AG09319 (cell line): Measurements from ENCODE around the gene CERS4.

Experiments
- DNase-seq: peaks from one replicate; pipeline ENCODE4 v3.0.0-alpha.2; 2010; ENCODE audit warnings: low read depth; ENCODE audit errors: extremely low read depth
- CTCF ChIP-seq: IDR thresholded peaks from 2 replicates; pipeline ENCODE4 v1.5.1; 2011; ENCODE audit warnings: low read depth, mild to moderate bottlenecking, inconsistent platforms, low read length, moderate library complexity

Gene CERS4, protein sequence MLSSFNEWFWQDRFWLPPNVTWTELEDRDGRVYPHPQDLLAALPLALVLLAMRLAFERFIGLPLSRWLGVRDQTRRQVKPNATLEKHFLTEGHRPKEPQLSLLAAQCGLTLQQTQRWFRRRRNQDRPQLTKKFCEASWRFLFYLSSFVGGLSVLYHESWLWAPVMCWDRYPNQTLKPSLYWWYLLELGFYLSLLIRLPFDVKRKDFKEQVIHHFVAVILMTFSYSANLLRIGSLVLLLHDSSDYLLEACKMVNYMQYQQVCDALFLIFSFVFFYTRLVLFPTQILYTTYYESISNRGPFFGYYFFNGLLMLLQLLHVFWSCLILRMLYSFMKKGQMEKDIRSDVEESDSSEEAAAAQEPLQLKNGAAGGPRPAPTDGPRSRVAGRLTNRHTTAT

GRCh38 chr19:8208922-8209461, at the start of gene CERS4:
Gene CERS4 (plus strand): TSS chr19:8209370. CDS start chr19:8251077, 41,707 bp downstream.
- no peak for DNase-seq
- TF ChIP-seq CTCF, result no peak

GRCh38 chr19:8161135-8161646, 48.0 kb upstream of the CERS4 start:
- no peak for DNase-seq
- no peak for TF ChIP-seq CTCF

DNA sequence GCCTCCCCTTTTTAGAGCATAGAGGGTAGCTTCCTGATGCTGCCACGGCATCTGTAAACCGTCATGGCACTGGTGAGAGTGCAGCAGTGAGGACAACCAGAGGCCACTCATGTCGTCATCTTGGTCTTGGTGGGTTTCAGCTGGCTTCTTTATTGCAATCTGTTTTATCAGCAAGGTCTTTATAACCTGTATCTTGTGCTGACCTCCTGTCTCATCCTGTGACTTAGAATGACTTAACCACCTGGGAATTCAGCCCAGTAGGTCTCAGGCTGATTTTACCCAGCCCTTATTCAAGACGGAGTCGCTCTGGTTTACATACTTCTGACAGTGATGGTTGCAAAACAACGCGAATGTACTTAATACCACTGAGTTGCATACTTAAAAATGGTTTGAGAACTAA, 45.4 kb upstream of the CERS4 start:
- TF ChIP-seq CTCF, result no peak
- DNase-seq, result no peak

DNA sequence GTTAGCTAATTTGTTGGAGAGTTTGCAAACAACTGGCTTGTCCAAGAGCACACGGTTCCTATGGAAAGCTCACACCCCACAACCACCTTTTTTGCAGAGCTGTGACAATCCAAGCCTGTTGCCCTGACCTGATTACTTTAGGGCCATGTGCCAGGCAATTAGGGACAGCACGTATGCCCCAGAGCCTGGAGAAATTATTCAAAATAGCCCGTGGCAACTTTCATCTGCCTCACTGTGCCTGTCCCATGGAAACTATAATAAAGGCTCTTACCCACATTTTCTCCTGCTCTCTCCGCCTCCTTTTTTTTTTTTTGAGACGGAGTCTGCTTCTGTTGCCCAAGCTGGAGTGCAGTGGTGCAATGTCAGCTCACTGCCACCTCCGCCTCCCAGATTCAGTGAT, 41.2 kb upstream of the CERS4 start:
- no peak for TF ChIP-seq CTCF
- no peak for DNase-seq

- no peak for DNase-seq
- no peak for TF ChIP-seq CTCF
Measured at GRCh38 chr19:8168537-8168936, 40.6 kb upstream of the CERS4 start.

GRCh38 chr19:8174706-8175105, 34.5 kb upstream of the CERS4 start:
- DNase-seq, result no peak
- TF ChIP-seq CTCF, result no peak

DNA sequence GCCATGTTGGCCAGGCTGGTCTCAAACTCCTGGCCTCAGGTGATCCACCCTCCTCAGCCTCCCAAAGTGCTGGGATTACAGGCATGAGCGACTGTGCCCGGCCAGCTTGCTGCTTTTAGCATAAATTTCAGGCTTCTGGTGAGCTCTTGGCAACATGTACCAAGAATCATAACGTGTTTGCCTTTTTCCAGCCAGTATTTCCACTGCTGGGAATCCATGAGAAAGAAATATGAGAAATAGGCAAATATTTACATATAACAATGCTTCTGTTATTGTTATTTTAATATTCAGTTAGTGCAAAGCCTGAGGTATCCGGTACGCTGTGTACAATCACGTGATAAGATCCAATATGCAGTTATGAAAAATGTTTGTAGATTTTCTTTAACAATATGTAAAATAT, 29.2 kb upstream of the CERS4 start:
- no peak for DNase-seq
- TF ChIP-seq CTCF, result no peak
